Skeletal muscle satellite cell (primary cell): Measurements from ENCODE around the gene FAM131A.

ENCODE experiments used
- H3K27me3 ChIP-seq: 2 replicates; pipeline ENCODE4 v1.7.0; 2013; ENCODE audit warnings: low read length; ENCODE audit not compliant: control insufficient read depth, insufficient read depth
- H3K36me3 ChIP-seq: 2 replicates; pipeline ENCODE4 v1.7.0; 2013; ENCODE audit warnings: mild to moderate bottlenecking, control low read depth, low read length; ENCODE audit not compliant: insufficient read depth
- H3K4me1 ChIP-seq: 2 replicates; pipeline ENCODE4 v1.7.0; 2013; ENCODE audit warnings: low read length; ENCODE audit not compliant: control insufficient read depth, insufficient read depth
- H3K4me2 ChIP-seq: 2 replicates; pipeline ENCODE4 v1.7.0; 2013; ENCODE audit warnings: mild to moderate bottlenecking, low read length
- H3K4me3 ChIP-seq: 2 replicates; pipeline ENCODE4 v1.7.0; 2013; ENCODE audit warnings: low read length
- H3K9ac ChIP-seq: 2 replicates; pipeline ENCODE4 v1.7.0; 2013; ENCODE audit warnings: mild to moderate bottlenecking, low read depth, low read length, moderate library complexity
- H3K9me3 ChIP-seq: replicated peaks from 2 replicates; pipeline ENCODE4 v1.7.0; 2013; ENCODE audit warnings: mild to moderate bottlenecking, control low read depth, low read length

Gene FAM131A

DNA sequence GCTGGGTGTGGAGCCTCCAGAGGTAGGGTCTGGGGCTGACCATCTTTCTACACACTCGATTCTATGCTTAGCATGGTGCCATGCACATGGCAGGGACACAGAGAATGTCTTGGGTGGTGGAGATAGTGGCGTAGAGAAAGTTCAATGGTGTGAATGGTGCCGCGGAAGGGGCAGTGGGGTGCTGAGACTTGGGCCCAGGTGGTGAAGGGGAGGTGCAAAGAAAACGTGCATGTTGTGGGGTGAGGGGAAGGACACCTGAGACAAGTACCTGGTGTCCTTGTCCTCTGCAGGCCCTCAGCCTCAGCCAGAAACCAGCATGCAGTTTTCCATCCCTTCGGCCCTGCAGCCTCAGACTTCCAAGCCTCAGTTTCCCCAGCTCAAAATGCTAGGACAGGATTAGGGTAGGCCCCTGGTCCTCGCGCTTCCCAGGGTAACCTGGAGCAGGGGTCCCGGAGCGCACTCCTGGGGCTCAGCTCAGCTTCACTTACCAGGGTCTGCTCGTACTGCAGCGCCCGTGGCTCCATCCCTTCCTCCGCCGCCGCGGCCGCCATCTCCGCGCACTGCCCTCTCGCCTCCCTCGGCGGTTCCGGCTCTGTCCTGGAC lies 23.6 kb downstream of the FAM131A start:
- no peaks in the 10 kb centered on the region for H3K36me3 ChIP-seq
- H3K4me2 ChIP-seq: peak overlapping the region; percentile 81
- H3K4me3 ChIP-seq: peak overlapping the region; percentile 73
- H3K9me3 ChIP-seq: no peaks in the 10 kb centered on the region
- peaks cover 25% of the 10 kb centered on the region for H3K4me1 ChIP-seq
- H3K9ac ChIP-seq: peak overlapping the region; percentile 98
- H3K27me3 ChIP-seq: no peaks in the 10 kb centered on the region

DNA sequence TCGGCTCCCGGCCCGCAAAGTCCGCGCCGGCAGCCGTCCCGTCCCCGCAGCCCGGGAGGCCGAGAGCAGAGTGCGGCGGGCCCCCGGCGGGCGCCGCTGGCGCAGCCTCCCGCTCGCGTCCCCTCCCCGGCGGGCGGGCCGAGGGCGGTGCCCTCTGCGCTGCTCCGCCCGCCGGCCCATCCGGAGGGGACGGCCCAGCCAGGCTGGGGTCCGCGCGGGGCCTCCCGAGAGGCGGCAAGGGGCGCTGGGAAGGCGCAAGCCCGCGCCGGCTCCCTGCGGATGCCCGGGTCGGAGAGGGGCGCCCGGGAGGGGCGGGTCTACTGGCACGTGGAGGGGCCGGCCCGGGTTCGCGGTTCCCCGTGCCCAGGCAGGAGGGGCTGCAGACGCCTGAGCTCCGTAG lies 24.1 kb downstream of the FAM131A start, which contains the start of the genes CLCN2 and POLR2H:
CLCN2 (minus strand) TSS at position 74 of the 400 bp plus-strand sequence. CDS start 126 bp downstream, outside the sequence.
POLR2H (plus strand) TSS at position 179 of the 400 bp plus-strand sequence. CDS start 1,783 bp downstream, outside the sequence.
- peak within 1 kb of the TSS; percentile 98 for H3K9ac ChIP-seq
- no peaks in the 10 kb centered on the region for H3K9me3 ChIP-seq
- peak within 1 kb of the TSS; percentile 81 for H3K4me2 ChIP-seq
- H3K27me3 ChIP-seq: no peaks in the 10 kb centered on the region
- peaks cover under 1% of the 10 kb centered on the region for H3K36me3 ChIP-seq
- peaks cover 25% of the 10 kb centered on the region for H3K4me1 ChIP-seq
- H3K4me3 ChIP-seq: peak within 1 kb of the TSS; percentile 73

DNA sequence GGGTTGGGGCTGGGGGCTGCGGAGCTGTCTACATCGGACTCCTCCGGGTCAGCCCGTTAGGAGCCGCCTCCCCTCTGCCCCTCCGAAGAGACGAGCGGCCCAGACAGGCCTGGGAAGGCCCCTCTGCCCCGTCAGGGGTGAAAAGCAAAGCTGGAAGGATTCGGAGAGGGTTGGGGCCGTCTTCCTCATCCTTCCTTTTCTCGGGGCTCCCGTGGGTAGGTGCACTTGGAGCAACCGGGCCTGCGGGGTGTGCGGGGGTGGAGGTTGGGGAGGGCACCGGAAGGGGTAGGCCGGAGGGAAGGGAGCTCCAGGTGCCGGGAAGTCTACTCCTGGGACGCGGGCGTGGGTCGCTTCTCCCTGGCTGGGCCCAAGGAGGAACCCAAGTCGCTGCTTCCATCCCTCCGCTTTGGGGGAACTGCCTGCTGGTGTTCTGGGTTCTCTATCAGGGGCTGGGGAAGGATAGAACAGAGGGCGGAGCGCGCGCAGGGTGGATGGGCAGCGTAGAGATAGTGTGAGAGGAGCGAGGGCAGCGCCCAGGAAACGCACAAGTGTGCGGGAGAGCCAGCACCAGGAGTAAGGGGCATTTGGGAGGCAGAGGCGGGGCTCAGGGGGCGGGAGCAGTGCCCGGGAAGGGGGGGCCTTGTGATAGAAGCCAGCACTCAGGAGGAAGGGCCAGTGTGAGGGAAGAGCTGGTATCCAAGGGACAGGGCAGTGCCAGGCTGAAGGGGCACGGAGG lies 24.7 kb downstream of the FAM131A start:
- peak overlapping the region; percentile 81 for H3K4me2 ChIP-seq
- no peaks in the 10 kb centered on the region for H3K9me3 ChIP-seq
- no peaks in the 10 kb centered on the region for H3K27me3 ChIP-seq
- peaks cover 5% of the 10 kb centered on the region for H3K36me3 ChIP-seq
- peak overlapping the region; percentile 98 for H3K9ac ChIP-seq
- H3K4me1 ChIP-seq: peaks cover 31% of the 10 kb centered on the region
- peak overlapping the region; percentile 73 for H3K4me3 ChIP-seq

DNA sequence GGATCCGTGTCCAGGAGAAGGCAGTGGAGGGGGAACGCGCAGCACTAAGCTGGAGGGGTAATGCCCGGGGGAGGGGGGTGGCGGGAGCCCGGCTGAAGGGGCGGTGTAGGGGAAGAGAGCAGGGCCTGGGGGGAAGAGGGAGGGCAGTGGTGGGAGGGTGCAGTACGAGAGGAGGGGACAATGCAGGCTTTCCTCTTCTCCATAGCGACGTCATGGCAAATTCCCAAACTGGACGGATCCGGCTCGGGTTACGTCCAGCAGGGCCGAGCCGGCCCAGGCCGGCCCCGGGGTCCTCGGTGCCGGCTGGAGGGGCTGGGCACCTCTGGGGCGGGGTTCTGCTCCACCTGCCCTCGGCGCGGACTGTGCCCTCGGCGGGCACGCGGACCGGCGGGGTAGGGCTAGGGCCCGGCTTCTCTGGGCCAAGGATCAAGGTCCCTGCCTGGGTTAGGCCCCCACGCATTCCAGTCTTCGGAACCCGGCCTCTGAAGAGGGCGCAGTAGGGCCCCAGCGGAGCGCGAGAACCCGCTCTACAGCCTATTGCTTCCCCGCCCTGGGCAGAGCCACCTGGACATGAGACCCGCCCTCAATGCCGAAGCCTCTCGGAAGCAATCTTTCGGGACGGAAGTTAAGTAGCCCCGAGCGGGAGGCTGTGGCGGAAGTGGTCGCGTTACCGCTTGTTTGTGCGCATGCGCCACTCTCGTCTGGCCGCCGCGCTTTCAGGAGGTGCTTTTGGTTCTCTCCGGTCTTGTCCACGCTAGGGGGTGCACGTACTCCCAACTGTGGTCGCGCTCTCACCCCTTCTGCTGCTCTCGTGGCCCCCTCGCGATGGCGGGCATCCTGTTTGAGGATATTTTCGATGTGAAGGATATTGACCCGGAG lies 25.5 kb downstream of the FAM131A start:
- Histone ChIP-seq H3K9ac (peak overlapping the region; percentile 98), H3K36me3 (peaks cover 8% of the 10 kb centered on the region), H3K4me2 (peak overlapping the region; percentile 81), H3K4me3 (peak overlapping the region; percentile 73), H3K27me3 (no peaks in the 10 kb centered on the region), H3K9me3 (no peaks in the 10 kb centered on the region), H3K4me1 (peaks cover 34% of the 10 kb centered on the region)

DNA sequence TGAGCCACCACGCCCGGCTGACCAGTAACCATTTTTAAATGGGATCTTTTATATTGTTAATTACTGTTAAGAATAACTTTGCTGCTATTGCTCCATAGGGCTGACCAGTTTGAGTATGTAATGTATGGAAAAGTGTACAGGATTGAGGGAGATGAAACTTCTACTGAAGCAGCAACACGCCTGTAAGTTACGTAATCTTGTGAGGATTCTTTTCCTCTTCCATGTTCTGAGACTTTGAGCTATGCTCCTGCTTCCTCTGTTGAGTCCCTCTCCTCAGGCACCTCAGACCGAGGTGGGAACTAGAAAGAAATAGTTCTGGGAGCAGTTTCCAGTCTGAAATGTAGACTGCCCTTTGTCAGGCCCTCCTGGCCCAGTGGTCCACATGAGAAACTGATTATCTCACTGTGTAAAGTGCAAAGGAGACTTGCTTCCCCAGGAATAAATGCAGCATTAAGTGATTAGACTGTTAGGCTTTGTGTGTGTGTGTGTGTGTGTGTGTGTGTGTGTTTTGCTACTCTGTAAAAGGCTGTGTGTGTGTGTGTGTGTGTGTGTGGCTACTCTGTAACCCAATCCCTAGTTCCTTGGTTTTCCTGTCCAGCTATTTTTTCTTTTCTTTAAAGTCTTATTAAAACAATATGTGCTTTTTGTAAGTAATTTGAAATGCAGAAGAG lies 29.4 kb downstream of the FAM131A start:
- Histone ChIP-seq H3K27me3 (no peaks in the 10 kb centered on the region), H3K9ac (no peak overlapping the region), H3K4me2 (no peak overlapping the region), H3K4me3 (no peak overlapping the region), H3K4me1 (peaks cover 45% of the 10 kb centered on the region), H3K36me3 (peaks cover 17% of the 10 kb centered on the region), H3K9me3 (no peaks in the 10 kb centered on the region)

DNA sequence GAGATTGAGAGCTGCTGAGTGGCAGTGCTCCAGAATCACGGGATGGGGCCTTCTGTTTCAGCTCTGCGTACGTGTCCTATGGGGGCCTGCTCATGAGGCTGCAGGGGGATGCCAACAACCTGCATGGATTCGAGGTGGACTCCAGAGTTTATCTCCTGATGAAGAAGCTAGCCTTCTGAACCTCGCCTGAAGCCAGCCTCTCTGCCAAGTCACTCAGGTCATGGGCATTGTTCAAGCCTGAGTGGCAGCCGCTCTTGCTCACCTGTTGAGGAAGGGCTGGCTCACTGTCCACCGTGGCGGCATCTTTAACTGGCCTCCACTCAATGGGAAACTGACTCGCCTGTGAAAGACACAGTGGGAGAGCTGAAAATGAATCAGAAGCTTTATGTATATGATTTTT lies 30.7 kb downstream of the FAM131A start:
- H3K9me3 ChIP-seq: no peaks in the 10 kb centered on the region
- peaks cover 50% of the 10 kb centered on the region for H3K4me1 ChIP-seq
- peaks cover 17% of the 10 kb centered on the region for H3K36me3 ChIP-seq
- H3K9ac ChIP-seq: no peak overlapping the region
- no peaks in the 10 kb centered on the region for H3K27me3 ChIP-seq
- no peak overlapping the region for H3K4me2 ChIP-seq
- H3K4me3 ChIP-seq: no peak overlapping the region

DNA sequence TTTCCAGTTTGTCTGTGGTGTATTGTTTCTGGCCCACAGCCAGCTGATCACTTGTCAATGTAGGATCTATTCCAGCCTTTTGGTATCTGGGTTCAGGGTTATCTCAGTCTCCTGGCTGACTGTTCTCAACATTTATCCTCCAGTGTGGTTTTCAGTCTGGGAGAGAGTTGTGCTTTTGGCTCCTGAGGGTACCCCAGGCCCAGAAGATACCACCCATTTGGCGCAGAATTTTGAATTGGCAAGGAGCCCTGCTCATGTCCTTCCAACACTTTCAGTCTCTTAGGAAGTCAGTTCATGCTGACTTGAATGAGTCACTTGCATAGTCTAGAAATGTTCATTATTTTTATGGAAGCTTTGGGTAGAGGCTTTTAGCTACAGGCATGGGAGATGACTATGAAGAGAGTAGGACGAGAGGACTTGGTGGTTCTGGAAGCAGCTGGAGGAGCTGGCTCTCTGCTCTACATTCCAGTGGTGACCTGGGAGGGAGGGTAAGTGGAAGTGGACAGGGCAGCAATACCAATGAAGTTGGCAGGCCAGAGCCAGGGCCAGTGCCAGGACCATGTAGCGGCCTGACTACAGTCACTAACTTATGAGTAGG lies 31.3 kb downstream of the FAM131A start:
- Histone ChIP-seq H3K9me3 (no peaks in the 10 kb centered on the region), H3K4me1 (peaks cover 56% of the 10 kb centered on the region), H3K27me3 (no peaks in the 10 kb centered on the region), H3K4me3 (no peak overlapping the region), H3K4me2 (peak overlapping the region; percentile 9), H3K36me3 (peaks cover 17% of the 10 kb centered on the region), H3K9ac (no peak overlapping the region)

DNA sequence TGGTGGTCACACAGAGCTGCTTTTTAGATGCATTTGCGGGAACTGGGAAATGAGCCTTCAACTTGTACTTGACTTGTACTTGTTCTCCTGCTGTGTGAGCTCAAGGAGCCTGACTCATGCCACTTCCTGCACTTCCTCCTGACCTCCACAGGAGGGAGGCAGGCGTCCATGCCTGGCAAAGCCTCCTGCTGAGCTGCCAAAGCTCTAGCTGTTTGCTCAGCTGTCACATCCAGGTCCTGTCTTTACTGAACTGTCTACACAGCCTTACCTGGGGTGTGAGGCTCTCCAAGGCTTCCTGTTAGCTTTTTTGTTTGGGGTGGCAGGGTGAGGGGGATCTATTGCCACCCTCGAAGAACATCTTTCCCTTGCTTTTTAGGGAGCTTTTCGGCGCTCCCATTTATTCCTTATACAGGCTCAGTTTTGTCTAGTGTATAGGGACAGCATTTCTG lies 34.2 kb downstream of the FAM131A start:
- peaks cover 45% of the 10 kb centered on the region for H3K4me1 ChIP-seq

DNA sequence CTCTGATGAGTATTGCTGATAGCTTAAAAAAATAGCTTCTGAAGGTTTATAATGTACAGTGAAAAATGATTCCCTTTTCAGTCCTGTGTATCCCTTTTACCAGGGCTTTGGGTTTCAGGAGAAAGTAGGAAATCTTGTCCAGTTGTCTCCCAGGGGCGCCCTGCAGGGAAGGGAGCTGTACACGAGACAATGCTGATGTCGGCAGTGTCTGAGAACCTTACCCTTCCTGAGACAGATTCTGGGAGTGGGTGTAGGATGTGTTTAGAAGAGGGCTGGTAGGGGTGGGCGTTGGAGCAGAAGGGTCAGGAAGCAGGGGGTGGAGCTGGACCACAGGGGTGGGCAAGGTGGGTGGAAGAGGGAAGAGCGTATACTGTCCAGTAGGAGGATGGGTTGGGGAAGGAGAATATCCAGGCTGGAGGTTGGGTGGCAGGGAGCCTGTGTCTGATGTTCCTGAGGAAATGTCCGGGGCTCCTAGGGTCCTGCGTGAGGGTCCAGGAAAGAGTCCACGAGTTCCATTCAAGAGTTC lies 35.0 kb downstream of the FAM131A start:
- no peak overlapping the region for H3K4me3 ChIP-seq
- H3K9ac ChIP-seq: no peak overlapping the region
- H3K4me1 ChIP-seq: peaks cover 39% of the 10 kb centered on the region
- peaks cover 12% of the 10 kb centered on the region for H3K36me3 ChIP-seq
- no peak overlapping the region for H3K4me2 ChIP-seq
- peaks cover 12% of the 10 kb centered on the region for H3K27me3 ChIP-seq
- H3K9me3 ChIP-seq: no peaks in the 10 kb centered on the region

More for the DNA sequence above, 34.2 kb downstream of the FAM131A start:
- peaks cover 9% of the 10 kb centered on the region for H3K27me3 ChIP-seq
- H3K9me3 ChIP-seq: no peaks in the 10 kb centered on the region
- H3K9ac ChIP-seq: no peak overlapping the region
- no peak overlapping the region for H3K4me3 ChIP-seq
- H3K4me2 ChIP-seq: no peak overlapping the region
- H3K36me3 ChIP-seq: peaks cover 16% of the 10 kb centered on the region

DNA sequence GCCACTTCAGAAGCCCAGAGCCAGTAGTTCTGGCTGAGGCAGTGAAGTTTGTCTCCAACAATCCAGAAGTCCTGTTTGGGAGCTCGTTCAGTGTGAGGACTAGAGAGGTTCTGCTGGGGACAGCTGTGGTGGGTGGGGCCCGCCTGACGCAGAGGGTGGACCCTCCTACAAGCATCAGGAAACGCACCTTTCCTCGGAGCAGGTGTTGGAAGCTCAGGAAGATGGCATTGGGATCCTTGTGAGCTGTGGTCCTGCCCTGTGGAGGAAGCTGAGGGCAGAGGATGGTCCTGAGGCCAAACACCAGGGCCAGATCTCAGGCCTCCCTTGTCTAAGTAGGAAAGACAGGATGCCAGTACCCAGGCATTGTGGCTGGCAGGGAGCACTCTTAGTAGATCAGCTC lies 35.5 kb downstream of the FAM131A start:
- Histone ChIP-seq H3K4me2 (peak overlapping the region; percentile 26), H3K9ac (no peak overlapping the region), H3K9me3 (no peaks in the 10 kb centered on the region)

More for the DNA sequence above, 35.5 kb downstream of the FAM131A start:
- H3K36me3 ChIP-seq: peaks cover 9% of the 10 kb centered on the region
- no peak overlapping the region for H3K4me3 ChIP-seq
- peaks cover 36% of the 10 kb centered on the region for H3K4me1 ChIP-seq
- H3K27me3 ChIP-seq: peaks cover 17% of the 10 kb centered on the region
